Occipital lobe (tissue), 2 donors: ENCODE data around the gene UFD1. TPM values are rescaled to one million over a fixed set of nuclear protein-coding genes. Genes with fewer than 3 reads are reported as not detected.

Source experiments
- DNase-seq: peaks from one replicate; lab custom pipeline; 2025; lab: John Stamatoyannopoulos, UW
- total RNA-seq: library from RNA; depleted of rRNA; stranded (reverse); fragments of >200 nt; gene quantifications from one replicate; pipeline ENCODE4 v1.2.3, GENCODE V29; 2014

UFD1 gene, protein sequence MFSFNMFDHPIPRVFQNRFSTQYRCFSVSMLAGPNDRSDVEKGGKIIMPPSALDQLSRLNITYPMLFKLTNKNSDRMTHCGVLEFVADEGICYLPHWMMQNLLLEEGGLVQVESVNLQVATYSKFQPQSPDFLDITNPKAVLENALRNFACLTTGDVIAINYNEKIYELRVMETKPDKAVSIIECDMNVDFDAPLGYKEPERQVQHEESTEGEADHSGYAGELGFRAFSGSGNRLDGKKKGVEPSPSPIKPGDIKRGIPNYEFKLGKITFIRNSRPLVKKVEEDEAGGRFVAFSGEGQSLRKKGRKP
- 22.3 TPM for total RNA-seq

DNA sequence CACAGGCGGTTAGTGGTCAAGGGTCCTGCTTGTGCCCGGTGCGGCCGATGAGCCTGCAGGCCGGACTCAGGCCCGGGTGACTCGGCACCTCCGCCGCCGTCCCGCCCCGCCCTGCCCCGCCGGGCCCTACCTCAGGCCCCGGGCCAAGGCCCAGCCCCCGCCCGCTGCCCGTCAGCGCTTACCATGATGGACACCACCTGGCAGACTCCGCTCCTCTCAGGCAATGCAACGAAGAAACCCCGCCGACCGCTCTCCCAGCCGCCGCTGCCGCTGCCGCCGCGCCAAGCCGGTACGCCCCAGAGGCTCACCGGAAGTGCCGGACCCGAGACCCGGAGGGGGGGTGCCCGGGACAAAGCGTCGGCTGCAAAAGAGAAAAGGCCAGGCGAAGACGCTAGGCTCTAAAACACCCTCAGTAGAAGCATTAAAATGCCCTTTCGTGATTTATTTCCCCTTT lies at the start of gene UFD1:
Gene UFD1 (minus strand): TSS at position 293 of the 454 bp plus-strand sequence. CDS start 108 bp downstream, at position 185.
- DNase-seq = peak; percentile 77

DNA sequence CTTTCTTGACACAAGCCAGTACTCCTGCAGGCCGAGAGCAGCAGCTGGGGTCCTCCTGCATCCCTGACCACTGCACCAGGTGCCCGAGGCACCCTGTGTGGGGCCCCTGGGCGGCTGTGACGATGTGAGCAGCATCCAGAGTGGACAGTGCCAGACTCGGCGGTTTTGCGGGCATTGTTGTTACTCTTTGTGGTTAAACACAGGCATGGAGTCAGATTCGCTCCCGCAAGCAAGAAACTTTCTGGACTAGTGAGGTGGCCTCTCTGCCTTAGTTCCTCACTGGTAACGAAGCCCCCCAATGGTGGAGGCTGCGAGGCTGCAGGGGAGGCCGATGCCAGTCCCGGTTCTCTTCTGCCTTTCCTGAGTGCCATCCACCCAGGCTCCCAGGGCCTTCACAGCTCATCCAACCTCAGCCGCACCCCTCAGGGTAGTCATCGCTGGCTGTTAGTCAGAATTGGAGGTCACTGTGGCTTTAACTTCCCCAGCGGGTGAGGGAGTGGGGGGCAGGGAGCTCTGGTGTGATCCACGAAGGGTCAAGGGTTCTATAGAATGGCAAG lies 48.9 kb upstream of the UFD1 start:
- DNase-seq = no peak

DNA sequence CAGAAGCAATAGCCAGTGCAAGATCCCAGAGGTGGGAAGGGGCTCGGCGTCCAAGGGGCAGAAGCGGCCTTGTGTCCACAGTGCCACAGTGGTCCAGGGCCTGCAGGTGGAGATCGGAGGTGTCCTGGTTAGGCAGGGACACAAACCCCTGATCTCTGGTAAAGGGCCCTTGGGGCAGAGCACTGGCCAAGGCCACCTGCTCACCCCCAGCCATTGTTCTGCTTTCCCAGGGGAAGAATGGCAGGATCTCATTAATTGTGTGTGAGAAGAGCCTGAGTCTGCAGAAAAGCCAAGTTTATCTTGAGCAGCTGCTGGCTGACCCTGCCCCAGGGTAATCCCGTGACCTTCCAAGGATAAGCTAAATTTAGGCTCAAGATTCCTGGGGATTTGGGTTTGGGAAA lies 48.3 kb upstream of the UFD1 start:
- no peak for DNase-seq

DNA sequence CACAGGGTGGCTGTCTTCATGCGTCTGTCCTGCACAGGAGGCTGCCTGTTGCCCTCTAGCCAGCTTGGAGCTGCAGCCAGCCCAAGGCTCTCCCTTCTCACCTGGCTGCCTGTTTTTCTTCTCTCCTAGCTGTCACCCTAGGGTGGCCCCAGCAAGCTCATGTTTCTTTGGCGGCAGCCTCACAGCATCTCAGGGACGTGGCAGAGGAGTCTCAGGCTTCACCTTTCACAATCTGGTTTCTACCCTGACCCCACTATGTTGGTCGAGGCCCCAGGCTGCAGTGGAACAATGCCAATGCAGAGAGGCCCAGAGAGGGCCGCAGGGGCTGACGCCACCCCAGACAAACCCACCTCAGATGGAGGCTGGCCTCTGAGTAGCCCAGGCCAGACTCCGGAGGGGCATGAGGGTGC lies 47.7 kb upstream of the UFD1 start:
- DNase-seq = no peak

DNA sequence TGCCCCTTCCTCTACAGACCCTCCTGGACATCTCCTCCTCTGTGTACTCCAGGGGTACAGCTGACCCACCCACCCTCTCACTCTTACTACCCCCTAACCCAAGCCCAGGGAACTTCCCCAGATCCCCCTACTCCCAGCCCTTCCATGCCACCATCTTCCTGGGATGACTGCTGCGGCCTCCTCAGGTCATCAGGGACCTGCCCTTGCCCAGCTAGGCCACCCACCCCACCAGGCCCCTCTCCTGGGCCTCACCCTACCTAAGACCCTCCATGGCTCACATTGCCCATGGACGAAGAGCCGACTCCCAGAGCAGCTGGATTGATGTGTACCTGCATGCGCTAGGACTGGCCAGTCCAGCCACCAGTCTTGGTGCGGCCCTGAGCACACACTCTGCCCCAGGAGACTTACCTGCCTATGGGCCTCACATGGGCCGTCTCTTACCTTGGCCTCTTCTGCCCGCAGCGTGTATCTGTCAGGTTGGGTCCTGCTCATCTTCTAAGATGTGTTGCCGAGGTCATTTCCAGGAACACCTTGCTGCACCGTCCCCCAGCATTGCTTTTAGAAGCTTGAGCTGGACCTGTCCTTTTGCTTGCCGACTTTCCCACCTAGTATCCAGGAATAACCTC lies 47.2 kb upstream of the UFD1 start:
- no peak for DNase-seq

DNA sequence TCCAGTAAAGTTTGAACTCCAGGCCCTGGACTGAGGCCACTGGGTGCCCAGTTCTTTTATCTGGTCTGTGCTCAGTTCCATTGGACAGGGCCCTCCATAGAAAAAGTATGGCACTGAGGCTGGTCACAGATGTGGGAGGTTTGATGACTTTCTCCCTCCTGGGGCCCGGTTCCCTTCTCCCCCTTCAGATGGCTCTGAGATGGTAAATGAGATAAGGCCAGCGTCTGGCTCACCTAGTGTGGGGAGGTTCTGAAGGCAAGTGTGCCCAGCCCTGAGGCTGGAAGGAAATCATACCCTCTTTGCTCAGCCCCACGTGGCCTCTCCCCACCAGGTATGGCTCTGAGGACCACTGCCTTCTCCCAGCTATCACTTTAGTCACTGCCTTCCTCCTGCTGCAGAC lies 46.7 kb upstream of the UFD1 start:
- DNase-seq = no peak

DNA sequence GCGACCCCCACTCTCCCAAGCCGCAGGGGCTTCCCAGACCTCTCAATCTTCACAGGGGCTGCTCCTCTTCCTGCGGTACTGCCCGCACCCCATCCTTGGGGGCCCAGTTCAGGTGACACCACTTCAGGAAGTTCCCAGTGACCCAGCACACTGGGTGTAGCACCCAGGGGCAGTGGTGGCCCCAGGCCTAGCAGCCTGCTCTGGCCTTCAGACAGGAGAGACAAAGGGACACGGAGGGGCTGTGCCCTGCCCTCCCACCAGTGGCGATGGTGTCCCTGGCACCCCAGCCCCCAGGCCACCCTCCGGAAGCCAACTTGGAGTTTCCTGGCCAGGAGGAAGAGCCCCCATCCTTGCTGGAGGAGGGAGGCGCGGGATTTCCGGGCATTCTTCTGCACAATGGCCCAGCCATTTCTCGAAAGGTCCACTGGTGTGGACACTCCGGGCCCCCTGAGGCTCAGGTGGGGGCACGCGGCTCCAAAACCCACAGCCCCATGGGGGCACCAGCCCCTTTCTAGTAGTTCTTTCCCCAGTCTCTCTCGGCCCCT lies 46.2 kb upstream of the UFD1 start:
- DNase-seq = no peak

DNA sequence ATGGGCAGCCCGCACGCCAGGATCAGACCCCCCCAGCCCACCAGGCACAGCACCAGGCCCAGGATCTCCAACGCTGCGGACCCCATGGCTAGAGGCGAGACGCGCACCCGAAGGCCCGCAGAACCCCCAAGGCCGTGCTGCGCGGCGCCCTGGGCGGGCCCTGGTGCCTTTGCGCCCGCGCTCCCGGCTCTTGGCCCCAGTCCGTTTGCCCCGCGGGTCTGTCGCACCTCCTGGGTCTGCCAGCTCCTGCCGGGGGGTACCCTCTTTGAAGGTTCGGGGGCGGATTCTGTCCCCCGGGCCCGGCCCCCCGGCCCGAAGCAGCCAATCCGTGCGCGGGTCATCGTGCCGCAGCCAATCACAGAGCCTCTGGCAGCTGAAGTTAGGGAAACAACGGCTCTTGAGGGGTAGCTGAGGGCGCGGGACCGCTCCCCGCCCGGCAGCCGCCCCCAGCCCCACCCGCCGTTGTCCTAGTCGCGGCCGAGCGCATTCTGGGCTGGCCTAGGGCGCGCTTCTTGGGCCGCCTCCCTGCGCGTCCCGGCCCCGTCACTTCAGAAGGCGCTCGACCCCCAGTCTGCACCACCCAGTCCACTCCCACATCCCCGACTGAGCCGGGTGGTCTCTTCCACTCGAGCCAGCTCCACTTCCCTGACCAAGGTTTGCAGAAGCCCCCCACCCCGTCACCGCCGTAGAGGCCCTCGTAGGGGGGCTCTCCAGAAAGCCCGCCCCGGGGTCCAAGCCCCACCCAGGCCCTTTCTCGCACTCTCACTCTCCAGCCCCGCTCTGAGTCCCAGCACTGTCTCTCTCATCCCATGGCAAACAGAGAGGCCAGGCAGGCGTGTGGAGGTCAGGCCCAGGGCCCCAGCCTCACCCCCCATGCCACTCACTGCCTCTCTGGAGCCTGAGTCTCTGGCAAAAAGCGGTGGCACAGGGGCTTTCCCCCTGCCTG lies 45.5 kb upstream of the UFD1 start, which contains the start of gene CLDN5:
Gene CLDN5 (minus strand): TSS at position 241 of the 946 bp plus-strand sequence. CDS start 155 bp downstream, at position 86.
- DNase-seq = no peak

DNA sequence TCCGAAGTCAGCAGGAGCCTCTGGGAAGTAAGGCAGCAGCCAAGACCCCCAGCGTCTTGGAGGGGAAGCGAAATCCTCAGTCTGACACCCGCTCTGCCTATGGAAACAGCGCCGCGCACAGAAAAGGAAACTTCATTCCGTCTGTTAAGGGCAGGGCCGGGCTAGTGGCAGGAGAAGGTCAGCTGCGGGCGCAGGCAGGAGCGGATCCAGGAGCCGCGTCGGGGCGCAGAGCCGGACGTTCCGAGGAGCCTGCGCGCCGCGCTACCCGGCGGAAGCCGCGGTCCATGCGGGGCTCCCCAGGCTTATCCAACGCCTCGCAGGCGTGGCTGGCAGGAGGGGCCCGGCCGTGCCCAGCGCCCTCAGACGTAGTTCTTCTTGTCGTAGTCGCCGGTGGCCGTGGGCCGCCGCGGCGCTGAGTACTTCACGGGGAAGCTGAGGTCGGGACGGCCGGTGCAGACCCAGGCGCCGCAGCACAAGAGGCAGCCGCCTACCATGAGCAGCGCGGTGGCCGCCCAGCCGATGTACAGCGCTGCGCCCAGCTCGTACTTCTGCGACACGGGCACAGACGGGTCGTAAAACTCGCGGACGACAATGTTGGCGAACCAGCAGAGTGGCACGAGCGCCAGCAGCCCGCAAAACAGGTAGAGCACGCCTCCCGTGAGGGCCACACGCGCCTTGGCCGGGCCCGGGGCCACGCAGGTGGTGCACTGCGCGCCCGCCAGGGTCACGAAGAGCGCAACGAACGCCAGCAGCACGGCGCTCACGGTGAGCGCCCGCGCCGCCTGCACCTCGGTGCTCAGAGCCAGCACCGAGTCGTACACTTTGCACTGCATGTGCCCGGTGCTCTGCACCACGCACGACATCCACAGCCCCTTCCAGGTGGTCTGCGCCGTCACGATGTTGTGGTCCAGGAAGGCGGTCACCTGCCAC lies 44.5 kb upstream of the UFD1 start:
- no peak for DNase-seq

DNA sequence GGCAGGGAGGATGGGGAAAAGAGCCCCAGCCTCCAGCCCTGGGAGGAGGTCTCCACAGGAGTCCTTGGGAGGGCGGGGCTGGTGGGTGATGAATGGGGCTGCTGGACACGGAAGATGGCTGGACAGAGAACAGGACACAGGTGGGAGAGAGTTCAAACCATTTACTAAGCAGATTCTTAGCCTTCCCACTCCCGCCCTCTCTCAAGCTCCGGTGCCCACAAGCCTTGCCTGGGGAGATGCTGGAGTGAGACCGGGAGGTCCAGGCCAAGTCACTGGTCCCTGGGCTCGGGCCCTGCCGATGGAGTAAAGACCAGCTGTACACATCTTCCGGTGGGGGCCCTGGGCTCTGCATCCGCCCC lies 43.9 kb upstream of the UFD1 start:
- DNase-seq = no peak

DNA sequence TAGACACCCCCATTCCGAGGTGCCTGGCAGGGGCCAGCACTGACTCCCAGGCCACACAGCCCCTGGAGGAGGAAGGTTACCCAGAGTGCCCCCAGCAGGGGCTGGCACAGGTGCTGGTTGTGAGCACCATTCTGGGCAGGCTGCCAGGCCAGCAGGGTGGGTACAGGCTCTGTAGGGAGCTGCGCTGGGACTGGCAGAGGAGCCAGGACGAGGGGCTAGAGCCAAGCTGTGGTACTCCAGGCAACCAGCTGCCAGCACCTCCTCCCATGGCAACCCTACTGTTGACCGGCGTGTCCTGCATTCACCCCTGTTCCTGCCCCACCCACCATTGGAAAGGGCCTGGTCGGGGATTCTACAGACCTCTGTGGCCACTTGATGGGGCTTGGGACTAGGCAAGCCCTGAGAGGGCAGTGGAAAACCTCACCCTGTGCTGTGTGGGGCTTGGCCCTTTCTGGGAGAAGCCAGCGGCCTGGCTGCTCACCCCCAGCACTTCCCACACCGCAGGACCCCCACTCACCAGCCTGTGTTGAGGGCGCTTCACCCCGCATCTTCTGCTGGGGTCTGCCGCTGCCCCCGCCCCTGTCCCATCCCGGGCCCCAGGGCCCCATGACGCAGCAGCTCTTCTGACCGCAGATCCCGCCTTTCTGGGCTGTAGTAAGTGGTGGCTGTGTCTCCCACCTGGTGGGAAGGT lies 43.3 kb upstream of the UFD1 start:
- no peak for DNase-seq

DNA sequence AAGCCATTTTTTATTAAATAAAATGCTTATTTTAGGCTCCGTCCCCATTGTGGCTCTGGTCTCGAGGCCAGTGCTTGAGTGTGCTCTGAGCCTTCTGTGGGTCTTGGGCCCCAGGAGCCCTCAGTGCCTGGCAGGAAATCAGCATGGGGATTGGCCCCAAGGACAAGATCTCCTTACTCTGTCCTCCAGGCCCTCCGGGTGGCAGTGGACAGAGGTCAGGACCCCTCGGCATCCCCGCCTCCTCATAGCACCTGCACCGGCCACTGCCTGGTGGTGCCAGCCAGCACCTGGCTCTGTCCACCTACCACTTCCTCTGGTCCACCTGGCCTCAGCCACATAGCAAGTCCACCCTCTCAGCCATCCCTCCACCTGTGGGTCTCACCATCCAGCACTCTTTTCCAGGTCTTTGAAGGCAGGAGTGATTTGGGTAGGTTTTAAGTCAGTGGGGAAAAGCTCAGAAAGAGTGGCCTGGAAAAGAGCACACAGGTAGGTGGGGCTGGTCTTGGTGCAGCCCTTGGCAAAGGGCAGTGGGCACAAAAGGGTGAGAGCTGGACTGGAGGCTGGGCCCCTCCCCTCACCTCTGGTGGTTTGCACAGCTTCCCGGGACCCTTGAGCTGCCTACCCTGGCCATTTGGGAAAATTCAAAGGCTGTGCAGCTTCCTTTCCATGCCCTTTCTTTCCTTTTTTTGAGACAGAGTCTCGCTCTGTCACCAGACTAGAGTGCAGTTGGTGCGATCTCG lies 41.7 kb upstream of the UFD1 start:
- DNase-seq = no peak

DNA sequence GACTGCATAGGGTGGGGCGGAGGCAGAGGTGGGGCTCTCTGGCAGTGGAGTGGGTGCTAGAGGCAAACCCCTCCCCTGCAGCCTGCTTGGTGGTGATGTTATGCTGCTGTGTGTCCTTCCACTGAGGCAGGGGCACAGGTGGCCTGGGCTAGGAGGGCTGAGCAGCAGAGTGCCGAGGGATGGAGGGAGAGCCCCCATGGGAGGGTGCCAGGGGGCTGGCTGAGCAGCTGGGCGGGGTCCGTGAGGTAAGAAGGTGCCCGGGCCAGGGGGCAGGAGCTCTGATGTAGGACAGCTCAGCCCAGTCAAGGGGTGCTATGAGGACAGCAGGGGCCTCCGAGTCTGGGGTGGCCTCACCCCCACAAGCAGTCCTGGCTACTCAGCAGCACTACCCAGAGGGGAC lies 41.0 kb upstream of the UFD1 start:
- DNase-seq = no peak

DNA sequence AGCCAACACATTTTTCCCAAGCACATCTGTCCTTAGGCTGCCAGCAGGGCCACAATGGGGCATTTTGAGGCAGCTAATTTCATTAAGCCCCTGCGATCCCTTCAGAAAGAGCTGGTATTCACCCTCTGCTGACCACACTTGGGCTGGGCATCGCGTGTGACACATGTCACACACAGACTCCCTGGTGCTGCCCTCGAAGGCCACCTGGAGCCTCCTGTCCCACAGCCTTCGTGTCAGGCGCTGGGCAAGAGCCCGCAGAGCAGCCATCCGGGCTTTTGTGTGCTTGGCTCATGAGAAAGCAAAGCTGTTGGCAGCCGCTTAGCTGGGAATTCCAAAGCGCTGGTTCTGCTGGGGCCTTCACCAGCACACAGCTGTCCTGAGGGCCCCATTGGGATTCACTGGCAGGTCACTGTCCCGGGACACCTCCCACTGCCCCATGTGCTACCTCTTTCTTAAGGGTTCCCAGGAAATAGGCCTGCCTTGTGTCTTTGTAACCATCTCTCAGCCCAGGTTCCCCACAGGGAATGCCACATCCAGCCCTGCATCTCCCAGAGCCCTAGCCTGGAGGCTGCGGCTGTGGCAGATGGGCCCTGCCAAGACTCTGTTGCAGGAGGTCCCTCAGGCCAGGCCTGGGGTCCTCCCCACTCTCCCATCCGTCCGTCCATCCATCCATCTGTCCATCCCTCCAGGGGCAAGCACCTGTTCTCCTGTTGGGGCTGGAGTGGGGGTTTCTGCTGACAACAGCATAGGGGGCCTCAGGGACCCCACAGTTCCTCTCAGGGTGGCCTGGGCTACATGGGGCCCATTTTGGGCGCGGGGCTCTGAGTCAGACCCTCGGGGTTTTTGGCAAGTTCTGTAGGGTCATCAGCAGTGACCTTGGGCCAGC lies 40.3 kb upstream of the UFD1 start:
- no peak for DNase-seq

DNA sequence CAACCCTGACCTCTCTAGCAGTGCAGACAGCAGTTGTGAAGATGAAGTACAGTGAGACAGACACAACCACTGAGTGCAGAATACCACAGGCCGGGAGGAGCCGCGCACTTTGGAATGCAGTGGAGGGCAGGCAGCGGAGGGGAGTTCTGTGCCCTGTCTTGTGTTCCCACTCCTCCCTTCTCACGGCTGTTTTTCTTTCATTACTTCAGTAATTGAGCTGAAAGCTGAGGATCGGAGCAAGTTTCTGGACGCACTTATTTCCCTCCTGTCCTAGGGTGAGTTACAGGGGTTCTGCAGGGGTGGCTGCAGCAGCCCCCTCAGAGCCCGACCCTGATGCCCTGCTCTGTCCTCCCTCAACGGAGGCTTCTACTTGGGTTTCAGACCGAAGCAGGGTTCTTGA lies 39.6 kb upstream of the UFD1 start:
- DNase-seq = no peak

DNA sequence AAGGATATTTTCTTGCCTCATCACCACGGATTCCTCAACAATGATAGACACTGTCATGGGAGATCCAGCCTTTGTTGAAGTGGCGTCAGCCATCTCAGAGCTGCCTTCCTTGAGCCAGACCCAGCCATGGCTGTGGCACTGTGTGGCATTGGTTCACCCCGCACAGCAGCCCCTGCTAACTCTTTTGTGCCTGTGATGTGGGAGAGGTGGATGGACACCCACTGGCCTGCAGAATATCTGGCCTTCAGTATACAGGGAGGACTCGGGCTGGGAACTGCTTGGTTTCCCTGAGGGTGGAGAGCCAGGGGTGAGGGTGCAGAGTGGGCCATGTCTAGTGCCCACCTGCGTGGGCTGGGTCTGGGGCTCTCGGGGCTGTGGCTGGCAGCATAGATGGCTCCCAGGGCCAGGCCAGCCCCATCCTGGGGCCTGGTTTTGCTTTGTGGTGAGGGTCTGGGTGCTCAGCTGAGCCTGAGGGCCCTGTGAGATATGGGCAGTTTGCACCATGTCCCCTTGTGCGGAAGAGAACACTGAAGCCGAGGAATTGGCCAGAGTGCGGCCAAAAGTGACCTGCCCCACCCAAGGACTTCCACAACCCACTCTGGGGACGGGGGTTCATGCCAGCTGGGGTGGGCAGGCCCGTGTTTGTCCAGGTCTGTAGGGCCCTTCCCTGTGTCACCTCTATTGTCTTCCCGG lies 39.1 kb upstream of the UFD1 start:
- DNase-seq = no peak

DNA sequence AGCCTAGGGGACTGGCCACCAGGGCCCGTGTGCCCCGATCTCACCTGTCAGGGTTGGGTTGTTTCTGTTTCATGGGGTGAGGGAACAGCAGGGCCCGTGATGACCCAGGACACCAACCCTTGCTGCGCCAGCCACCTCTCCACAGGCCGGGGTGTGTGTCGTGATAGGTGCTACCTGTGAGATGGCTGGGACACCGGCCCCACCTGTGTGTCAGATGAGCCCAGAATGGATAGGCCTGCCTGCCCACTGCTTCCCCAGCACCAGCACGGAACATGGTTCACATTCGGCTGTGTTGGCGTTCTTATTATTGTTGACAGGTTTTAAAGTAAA lies 38.1 kb upstream of the UFD1 start:
- no peak for DNase-seq
